Large intestine (tissue), 3 donors: ENCODE data around the gene RGR. TPM values are rescaled to one million over a fixed set of nuclear protein-coding genes. Genes with fewer than 3 reads are reported as not detected.
"Not testable (repeated sequence)": the region's sequence is repeated elsewhere in the genome, so short reads cannot be mapped to it uniquely, and the experiment has no call there.

ENCODE experiments used
- DNase-seq, 2 donors: peaks; one replicate each; pipeline versions ENCODE4 v3.0.0 to v3.0.0-alpha.2; 2013
- H3K27ac ChIP-seq: one replicate; pipeline ENCODE4 v1.5.1; 2013; ENCODE audit warnings: low read length
- H3K27me3 ChIP-seq: 2 replicates; pipeline ENCODE4 v1.6.1; 2013; ENCODE audit warnings: low read length; ENCODE audit not compliant: control insufficient read depth, insufficient read depth
- H3K36me3 ChIP-seq: 2 replicates; pipeline ENCODE4 v1.6.1; 2013; ENCODE audit warnings: low read length; ENCODE audit not compliant: control insufficient read depth, insufficient read depth
- H3K4me1 ChIP-seq: one replicate; pipeline ENCODE4 v1.6.1; 2013; ENCODE audit warnings: low read length; ENCODE audit not compliant: control insufficient read depth, insufficient read depth
- H3K4me3 ChIP-seq: one replicate; pipeline ENCODE4 v1.5.1; 2013; ENCODE audit warnings: low read length
- H3K9me3 ChIP-seq: one replicate; pipeline ENCODE4 v1.6.1; 2013; ENCODE audit warnings: mild to moderate bottlenecking, low read depth, low read length, moderate library complexity; ENCODE audit not compliant: control insufficient read depth
- WGBS: methylation state at CpG from one replicate; pipeline ENCODE4 v1.1.5; 2013; ENCODE audit warnings: low lambda C conversion rate; ENCODE audit not compliant: insufficient coverage; 5-methylcytosine and 5-hydroxymethylcytosine counted together
- polyA plus RNA-seq: library from polyadenylated mRNA; unstranded; fragments of 120-200 nt; gene quantifications from one replicate; pipeline ENCODE4 v1.2.1, GENCODE V29; 2013

Gene RGR
- polyA plus RNA-seq, 1 donor: 0.27 TPM

- Histone ChIP-seq H3K9me3 (no peaks in the 10 kb centered on the region), H3K27ac (no peak overlapping the region), H3K27me3 (no peaks in the 10 kb centered on the region), H3K4me3 (no peak overlapping the region), H3K4me1 (no peaks in the 10 kb centered on the region), H3K36me3 (no peaks in the 10 kb centered on the region)
- DNase-seq: no peak
- WGBS: 67% methylated on average over 1 of the region's 2 CpGs
Observed at GRCh38 chr10:84269773-84270172, 24.9 kb downstream of the RGR start.

DNA sequence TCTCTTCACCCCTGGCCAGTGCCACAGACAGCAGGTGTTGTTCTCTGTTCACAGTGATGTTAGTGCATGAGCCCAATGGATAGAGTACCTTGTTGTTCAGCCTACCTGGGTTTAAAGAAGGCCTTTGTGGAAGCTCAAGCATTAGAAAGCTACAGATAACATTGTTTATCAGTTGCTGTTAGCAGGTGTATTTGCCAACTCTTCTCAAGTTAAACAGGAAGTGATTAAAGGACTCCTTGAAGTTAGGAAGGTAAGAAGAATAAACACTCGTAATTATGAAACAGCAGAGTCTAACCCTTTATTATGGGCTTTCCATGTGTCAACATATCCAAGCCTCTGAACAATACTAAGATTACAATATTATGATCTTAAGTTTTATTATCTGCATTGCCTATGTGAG is 25.9 kb downstream of the RGR start:
- Histone ChIP-seq H3K9me3 (no peaks in the 10 kb centered on the region), H3K27ac (no peak overlapping the region), H3K36me3 (no peaks in the 10 kb centered on the region), H3K4me3 (no peak overlapping the region), H3K4me1 (no peaks in the 10 kb centered on the region), H3K27me3 (no peaks in the 10 kb centered on the region)
- WGBS: no CpG with 5 or more reads among the region's 1 CpG
- peak in 1 of 2 donors; percentile 26 for DNase-seq

GRCh38 chr10:84279876-84280475 is 35.1 kb downstream of the RGR start:
- H3K36me3 ChIP-seq, H3K9me3 ChIP-seq, H3K27me3 ChIP-seq, H3K27ac ChIP-seq, H3K4me1 ChIP-seq, DNase-seq, H3K4me3 ChIP-seq: not testable (repeated sequence)
- no CpG with 5 or more reads among the region's 31 CpGs for WGBS

DNA sequence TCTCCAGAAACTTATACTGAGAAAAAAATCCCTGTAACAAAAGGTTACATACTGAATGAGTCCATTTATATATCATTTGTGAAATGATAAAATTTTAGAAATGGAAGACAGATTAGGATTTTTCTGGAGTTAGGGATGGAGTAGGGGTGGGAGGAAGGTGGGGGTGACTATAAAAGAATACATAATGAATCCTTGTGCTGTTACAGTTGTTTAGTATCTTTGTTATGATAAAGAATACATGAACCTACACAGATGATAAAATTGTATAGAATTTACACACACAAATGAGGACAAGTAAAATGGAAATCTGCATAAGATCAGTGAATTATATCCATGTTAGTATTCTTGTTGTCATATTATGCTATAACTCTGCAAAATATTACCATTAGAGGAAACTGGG is 41.8 kb downstream of the RGR start:
- Histone ChIP-seq H3K27ac (no peak overlapping the region), H3K4me1 (no peaks in the 10 kb centered on the region), H3K27me3 (no peaks in the 10 kb centered on the region), H3K36me3 (no peaks in the 10 kb centered on the region), H3K9me3 (no peaks in the 10 kb centered on the region), H3K4me3 (no peak overlapping the region)
- DNase-seq: no peak

DNA sequence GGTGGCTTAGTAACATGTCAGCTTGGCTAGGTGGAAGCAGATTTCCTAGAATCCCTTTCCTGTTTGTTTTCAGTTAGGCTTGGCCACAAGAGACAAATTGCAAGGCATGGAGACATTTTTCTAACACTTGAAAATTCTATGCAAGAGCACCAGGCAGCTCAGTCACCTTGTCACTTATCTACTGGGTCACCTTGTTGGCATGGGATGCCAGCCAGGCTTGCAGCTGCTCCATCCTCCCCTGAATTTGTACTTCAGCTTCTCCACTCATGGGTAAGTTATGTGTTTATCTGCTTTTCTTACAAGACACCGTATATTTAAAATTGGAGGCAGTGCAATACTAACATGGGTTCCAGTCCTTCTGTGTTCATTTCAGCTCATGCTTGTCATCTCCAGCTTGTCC is 43.3 kb downstream of the RGR start:
- no peak overlapping the region for H3K27ac ChIP-seq
- H3K27me3 ChIP-seq: no peaks in the 10 kb centered on the region
- no peaks in the 10 kb centered on the region for H3K9me3 ChIP-seq
- no peaks in the 10 kb centered on the region for H3K36me3 ChIP-seq
- no peaks in the 10 kb centered on the region for H3K4me1 ChIP-seq
- no CpG with 5 or more reads among the region's 1 CpG for WGBS
- no peak for DNase-seq
- H3K4me3 ChIP-seq: no peak overlapping the region

DNA sequence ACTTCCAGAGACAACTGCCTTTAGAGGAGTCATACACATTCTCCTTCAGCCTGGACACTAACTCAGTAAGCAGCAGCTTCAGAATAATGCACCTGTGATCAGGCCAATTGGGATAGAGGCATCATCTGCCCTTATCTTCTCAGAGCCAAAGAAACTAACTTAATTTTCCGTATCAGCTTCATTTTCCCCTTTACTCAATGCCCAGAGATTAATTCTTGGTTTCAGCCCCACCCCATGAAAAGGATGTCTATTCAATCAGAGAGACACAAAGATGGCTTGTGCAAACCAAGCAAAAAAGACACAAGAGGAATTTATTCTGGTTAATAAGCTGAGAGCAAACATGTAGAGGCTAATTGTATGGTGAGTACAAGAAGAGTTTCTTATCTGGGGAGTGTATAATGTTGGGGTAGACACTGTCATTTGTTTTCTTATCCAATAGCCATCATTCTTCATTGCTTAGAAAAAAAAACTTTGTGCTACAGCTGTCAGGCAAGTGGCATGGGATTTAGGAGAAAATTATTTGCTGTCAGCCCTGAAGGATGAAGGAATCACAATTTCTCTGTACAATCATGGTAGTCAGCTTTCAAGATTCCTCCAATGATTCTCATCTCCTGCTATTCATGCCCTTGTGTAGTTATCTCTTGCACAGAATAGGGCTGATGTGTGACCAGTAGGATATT is 44.8 kb downstream of the RGR start:
- no peak overlapping the region for H3K4me3 ChIP-seq
- no peak overlapping the region for H3K27ac ChIP-seq
- no peaks in the 10 kb centered on the region for H3K36me3 ChIP-seq
- no peaks in the 10 kb centered on the region for H3K27me3 ChIP-seq
- no peak for DNase-seq
- H3K9me3 ChIP-seq: no peaks in the 10 kb centered on the region
- WGBS: 80% methylated on average over 1 of the region's 1 CpG
- H3K4me1 ChIP-seq: no peaks in the 10 kb centered on the region

DNA sequence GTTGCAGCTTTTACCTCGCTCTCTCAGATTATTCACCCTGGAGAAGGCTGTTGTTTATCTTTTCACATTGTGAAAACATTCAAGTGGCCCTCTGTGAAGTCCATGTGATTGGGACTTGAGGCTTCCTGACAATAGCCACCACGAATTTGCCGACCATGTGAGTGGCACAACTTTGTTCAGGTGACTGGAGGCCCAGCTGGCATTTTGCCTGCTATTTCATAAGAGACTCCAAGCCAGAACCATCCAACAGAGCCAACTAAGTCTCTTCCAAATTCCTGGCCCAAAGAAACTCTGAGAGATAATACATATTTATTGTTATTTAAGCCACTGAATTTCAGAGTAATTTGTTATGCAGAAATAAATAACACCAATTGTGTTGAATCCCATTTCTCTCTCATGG is 45.4 kb downstream of the RGR start:
- no peak for DNase-seq
- WGBS: 60% methylated on average over 1 of the region's 3 CpGs
- Histone ChIP-seq H3K9me3 (no peaks in the 10 kb centered on the region), H3K27me3 (no peaks in the 10 kb centered on the region), H3K4me1 (no peaks in the 10 kb centered on the region), H3K27ac (no peak overlapping the region), H3K36me3 (no peaks in the 10 kb centered on the region), H3K4me3 (no peak overlapping the region)

DNA sequence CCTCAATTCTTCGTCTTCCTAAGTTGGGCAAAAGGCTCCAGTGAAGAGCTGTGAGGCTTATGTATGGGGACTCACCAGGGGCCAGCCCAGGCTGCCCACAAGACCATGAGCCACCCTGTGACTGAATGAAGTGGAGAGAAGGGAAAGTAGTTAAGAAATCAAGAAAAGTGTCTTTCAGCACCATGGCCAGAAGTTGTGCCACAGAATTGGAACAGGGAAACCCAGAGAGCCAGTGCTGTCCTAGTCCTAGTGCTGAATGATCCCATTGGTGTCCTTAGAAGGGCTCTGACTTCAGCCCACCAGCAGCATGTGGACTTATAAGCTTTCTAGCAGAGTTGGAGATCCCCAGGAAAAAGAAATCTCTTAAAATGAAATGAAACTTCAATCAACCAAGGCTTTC is 46.5 kb downstream of the RGR start:
- Histone ChIP-seq H3K36me3 (no peaks in the 10 kb centered on the region), H3K27me3 (no peaks in the 10 kb centered on the region), H3K27ac (no peak overlapping the region), H3K4me3 (no peak overlapping the region), H3K4me1 (no peaks in the 10 kb centered on the region), H3K9me3 (no peaks in the 10 kb centered on the region)
- DNase-seq: no peak
- WGBS: no CpG with 5 or more reads among the region's 1 CpG

GRCh38 chr10:84292502-84292901 is 47.6 kb downstream of the RGR start:
- no peaks in the 10 kb centered on the region for H3K36me3 ChIP-seq
- no peak overlapping the region for H3K4me3 ChIP-seq
- no peaks in the 10 kb centered on the region for H3K27me3 ChIP-seq
- H3K4me1 ChIP-seq: no peaks in the 10 kb centered on the region
- no peak for DNase-seq
- H3K9me3 ChIP-seq: no peaks in the 10 kb centered on the region
- no CpG with 5 or more reads among the region's 2 CpGs for WGBS
- H3K27ac ChIP-seq: no peak overlapping the region

GRCh38 chr10:84293171-84293570 is 48.3 kb downstream of the RGR start:
- Histone ChIP-seq H3K27ac (no peak overlapping the region), H3K4me1 (no peaks in the 10 kb centered on the region), H3K36me3 (no peaks in the 10 kb centered on the region), H3K9me3 (no peaks in the 10 kb centered on the region), H3K4me3 (no peak overlapping the region), H3K27me3 (peaks cover under 1% of the 10 kb centered on the region)
- DNase-seq: no peak
- no CpG with 5 or more reads among the region's 1 CpG for WGBS

DNA sequence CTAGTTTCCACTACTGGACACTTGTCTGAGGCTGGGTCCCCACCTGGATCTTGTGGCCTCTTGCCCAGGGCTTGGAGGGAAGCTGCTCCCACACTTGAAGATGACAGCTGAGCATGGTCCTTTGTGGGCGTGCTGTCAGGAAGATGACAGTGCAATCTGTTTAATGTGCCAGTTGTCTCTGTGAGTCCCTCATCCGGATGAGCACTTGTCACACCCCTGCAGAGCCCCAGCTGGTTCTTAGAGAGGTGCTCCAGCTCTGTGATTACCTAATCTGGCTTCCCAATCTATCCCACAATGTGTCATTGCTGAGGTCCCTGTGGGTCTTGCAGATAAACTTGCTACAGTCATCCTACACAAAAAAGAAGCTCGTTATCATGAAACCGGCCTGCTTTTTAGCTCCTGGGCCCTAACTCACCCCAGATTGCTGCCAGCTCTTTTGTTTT is 48.7 kb downstream of the RGR start:
- no peak overlapping the region for H3K27ac ChIP-seq
- no peaks in the 10 kb centered on the region for H3K4me1 ChIP-seq
- DNase-seq: no peak
- no CpG with 5 or more reads among the region's 4 CpGs for WGBS
- no peaks in the 10 kb centered on the region for H3K36me3 ChIP-seq
- H3K4me3 ChIP-seq: no peak overlapping the region
- no peaks in the 10 kb centered on the region for H3K9me3 ChIP-seq
- H3K27me3 ChIP-seq: peaks cover 4% of the 10 kb centered on the region
